Measurements from ENCODE around the gene NUP210L. TPM values are rescaled to one million over a fixed set of nuclear protein-coding genes. Genes with fewer than 3 reads are reported as not detected.

The NUP210L gene
- total and polyA plus RNA-seq, 9 of the 15 experiments (the other 6 are each of a cell fraction or from before 2014, with no cell fraction given): 0.01 to 0.04 TPM; not detected in 7

GRCh38 chr1:154157520-154158306, 2.8 kb upstream of the NUP210L start (continued):
- TF ChIP-seq ZMIZ1 (IDR thresholded peaks at IDR 0.05; ENCODE audit: low read depth in 2 of 2, low read length in 2 of 2) (peak in 1 of 2 experiments; percentile 59; a peak in 1 of 4 replicates), SMC3 (conservative IDR thresholded peaks at IDR 0.05; ENCODE audit: insufficient read depth, low read depth, low read length) (no peak), CREB3L1 (IDR thresholded peaks at IDR 0.05; ENCODE audit: borderline replicate concordance, low read depth) (no peak), NFIX (CRISPR knock-in tag; IDR thresholded peaks at IDR 0.05; ENCODE audit: low read depth) (no peak), ZNF583 (CRISPR knock-in tag; IDR thresholded peaks at IDR 0.05) (no peak), ZNF316 (IDR thresholded peaks at IDR 0.05) (peak; percentile 47; the same call in 1 of the 2 replicates), EHMT2 (IDR thresholded peaks at IDR 0.05) (peak; percentile 93), SP1 (CRISPR knock-in tag; IDR thresholded peaks at IDR 0.05) (0 out of 2 replicates have a peak, but pooled peaks have one; percentile 64), BDP1 (IDR thresholded peaks at IDR 0.05; ENCODE audit: insufficient read depth, insufficient read length) (no peak), HMGXB4 (CRISPR knock-in tag; IDR thresholded peaks at IDR 0.05) (no peak), MEIS2 (IDR thresholded peaks at IDR 0.05; ENCODE audit: partially characterized antibody) (peak; percentile 31), ZSCAN32 (CRISPR knock-in tag; IDR thresholded peaks at IDR 0.05) (peak; percentile 83), MAFG (tag; conservative IDR thresholded peaks at IDR 0.05) (no peak), ZNF512 (tag; IDR thresholded peaks at IDR 0.05) (no peak), CBX5 (IDR thresholded peaks at IDR 0.05; ENCODE audit: borderline replicate concordance, low read depth) (peak; percentile 4; the same call in 1 of the 2 replicates), ZNF75A (CRISPR knock-in tag; IDR thresholded peaks at IDR 0.05) (no peak), ZNF23 (CRISPR knock-in tag; IDR thresholded peaks at IDR 0.05) (no peak), THRAP3 (IDR thresholded peaks at IDR 0.05; ENCODE audit: borderline replicate concordance) (no peak), LARP7 (IDR thresholded peaks at IDR 0.05) (0 out of 2 replicates have a peak, but pooled peaks have one; percentile 19), ELF2 (CRISPR knock-in tag; IDR thresholded peaks at IDR 0.05) (peak; percentile 83; the same call in 1 of the 2 replicates), BRCA1 (IDR thresholded peaks at IDR 0.05) (no peak), BRCA1 (CRISPR knock-in tag; IDR thresholded peaks at IDR 0.05) (no peak)

Data from K562 (cell line).